AG09309 (cell line): ENCODE data around the gene BTBD9.

Source experiments
- DNase-seq: peaks from one replicate; pipeline ENCODE4 v3.0.0-alpha.2; 2010; ENCODE audit warnings: low read depth
- H3K4me3 ChIP-seq: 2 replicates; pipeline ENCODE4 v1.5.1; 2011; ENCODE audit warnings: mild to moderate bottlenecking, low read depth, low read length, moderate library complexity; ENCODE audit not compliant: control insufficient read depth
- CTCF ChIP-seq: IDR thresholded peaks from 2 replicates; pipeline ENCODE4 v1.5.1; 2011; ENCODE audit warnings: mild to moderate bottlenecking, low read depth, low read length, inconsistent platforms; ENCODE audit not compliant: insufficient read depth, control insufficient read depth; ENCODE audit errors: missing control alignments

BTBD9 gene

DNA sequence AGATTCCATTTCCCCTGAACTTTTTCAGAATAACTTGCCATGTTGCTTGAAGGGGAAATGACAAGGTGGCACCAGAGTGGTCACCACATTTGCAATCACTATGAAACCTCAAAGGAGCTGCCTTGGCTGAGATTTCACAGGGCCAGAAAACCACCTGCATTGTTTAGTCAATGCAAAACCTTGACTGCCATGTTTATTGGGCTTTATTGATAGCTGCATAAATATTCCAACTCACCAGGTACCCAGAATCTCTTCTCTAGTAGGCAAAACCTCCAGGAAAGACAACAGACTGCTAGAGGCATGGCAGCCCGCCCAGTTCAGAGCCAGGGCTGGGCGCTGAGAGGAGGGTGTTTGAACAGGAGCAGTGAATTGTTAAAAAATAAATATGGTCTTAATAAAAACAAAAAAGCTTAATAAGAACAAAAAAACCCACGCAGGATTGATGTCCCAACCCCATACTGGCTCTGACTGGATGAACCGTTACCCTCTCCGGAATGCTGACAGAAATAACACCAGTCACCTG, 444.6 kb downstream of the BTBD9 start:
- H3K4me3 ChIP-seq: no peak overlapping the region
- TF ChIP-seq CTCF: no peak
- DNase-seq: no peak

- no peak overlapping the region for H3K4me3 ChIP-seq
- DNase-seq: no peak
- TF ChIP-seq CTCF: no peak
Observed at GRCh38 chr6:38194589-38194988, 445.1 kb downstream of the BTBD9 start.

GRCh38 chr6:38194282-38194572, 445.5 kb downstream of the BTBD9 start:
- no peak for TF ChIP-seq CTCF
- DNase-seq: no peak
- no peak overlapping the region for H3K4me3 ChIP-seq

DNA sequence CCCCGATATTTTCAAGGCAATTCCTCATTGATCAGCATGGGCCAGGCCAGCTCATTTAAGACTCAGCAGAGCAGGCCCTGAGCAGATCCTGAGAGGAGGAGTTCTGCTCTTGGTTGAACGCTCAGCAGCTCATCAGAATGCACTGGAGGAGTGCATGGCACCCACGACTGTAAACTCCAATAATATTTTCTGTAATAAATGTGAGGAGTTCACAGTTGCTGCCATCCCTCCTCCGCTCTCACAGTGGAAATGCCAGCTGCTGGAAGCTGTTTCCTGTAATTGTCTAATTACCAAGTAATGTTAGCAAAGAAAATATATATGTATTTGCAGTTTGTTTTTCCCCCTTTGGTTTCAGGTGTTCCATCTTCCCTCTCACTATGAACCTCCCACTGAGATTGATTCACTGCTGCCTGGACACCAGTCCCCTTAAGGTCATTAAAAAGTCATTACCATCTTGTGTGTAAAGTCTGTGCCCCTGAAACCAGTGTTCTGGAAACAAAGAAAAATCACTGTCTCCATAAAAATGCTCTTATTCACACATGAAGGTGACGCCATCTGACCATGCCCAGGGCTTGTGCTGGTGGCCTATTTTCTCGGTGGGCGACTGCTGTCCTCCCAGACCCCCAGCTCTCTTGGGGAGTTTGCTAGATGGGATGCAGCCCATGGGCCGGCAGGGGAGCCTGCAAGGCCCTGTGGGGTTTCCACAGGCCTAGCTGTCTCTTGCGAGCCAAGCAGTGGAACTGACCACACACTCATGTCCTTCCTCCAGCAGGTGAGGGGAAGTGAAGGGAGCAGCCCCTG, 446.0 kb downstream of the BTBD9 start:
- DNase-seq: no peak
- TF ChIP-seq CTCF: no peak

GRCh38 chr6:38193051-38193450, 446.7 kb downstream of the BTBD9 start:
- DNase-seq: no peak
- no peak for TF ChIP-seq CTCF
- H3K4me3 ChIP-seq: no peak overlapping the region

More for the DNA sequence above, 446.0 kb downstream of the BTBD9 start:
- H3K4me3 ChIP-seq: no peak overlapping the region

DNA sequence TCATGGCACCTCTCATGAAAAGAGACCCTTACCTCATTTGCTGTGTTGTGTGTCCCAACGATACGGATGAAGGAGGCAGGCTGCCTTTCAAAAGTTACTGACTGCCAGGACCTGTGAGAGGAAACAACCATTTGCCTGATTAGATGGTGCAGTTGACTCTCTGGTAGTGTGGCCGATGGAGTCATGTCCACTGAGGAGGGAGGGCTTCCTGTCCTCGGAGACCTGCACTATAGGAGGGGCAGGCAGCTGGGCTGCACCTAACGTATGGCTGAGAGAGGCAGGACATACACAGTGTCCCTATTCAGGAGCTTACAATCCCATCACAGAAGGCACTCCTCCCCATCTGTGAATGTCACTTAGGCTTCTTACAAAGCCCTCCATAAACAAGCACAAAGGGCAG, 447.2 kb downstream of the BTBD9 start:
- TF ChIP-seq CTCF: no peak
- DNase-seq: no peak
- no peak overlapping the region for H3K4me3 ChIP-seq
